Pancreas (tissue), 10 donors: ENCODE results near the gene HAND2. TPM values are rescaled to one million over a fixed set of nuclear protein-coding genes. Genes with fewer than 3 reads are reported as not detected.

ENCODE experiments used
- ATAC-seq, 4 donors: fragments of 200-7000 bp; cut with Tn5 transposase; one replicate each; pipeline versions ENCODE4 v1.8.0 to v1.9.1; 2020; ENCODE audit warnings: mild to moderate bottlenecking in 4 of 4, moderate library complexity in 4 of 4
- DNase-seq, 6 donors: peaks; one replicate each; pipeline ENCODE4 v3.0.0-alpha.2; 2020
- FAIRE-seq: peaks from 2 replicates; lab custom pipeline; 2012; peaks lifted over from hg19 to GRCh38; lab: Jason Lieb, UNC
- H3K27ac ChIP-seq, 4 donors: fragments of 200-600 bp; sonication (generic); 1 replicate in 3 of 4; 2 replicates in 1 of 4; pipeline versions ENCODE4 v1.5.0 to v1.8.0; 2020
- H3K27me3 ChIP-seq, 4 donors: fragments of 200-600 bp; one replicate each; pipeline ENCODE4 v1.8.0; 2021
- H3K36me3 ChIP-seq, 3 donors: fragments of 200-600 bp; sonication (generic) in 1 of 3; one replicate each; pipeline versions ENCODE4 v1.5.0 to v1.8.0; 2020 to 2021
- H3K4me1 ChIP-seq, 3 donors: fragments of 200-600 bp; one replicate each; pipeline ENCODE4 v1.8.0; 2021
- H3K4me3 ChIP-seq, 4 donors: fragments of 200-600 bp; sonication (generic) in 2 of 4; one replicate each; pipeline versions ENCODE4 v1.5.0 to v1.8.0; 2020 to 2021
- H3K9me3 ChIP-seq, 4 donors: fragments of 200-600 bp; one replicate each; pipeline ENCODE4 v1.8.0; 2021
- CTCF ChIP-seq, 4 donors: fragments of 200-600 bp; sonication (generic) in 3 of 4; IDR thresholded peaks; one replicate each; pipeline versions ENCODE4 v1.5.0 to v1.8.0; 2021; ENCODE audit warnings: antibody characterized with exemption in 4 of 4
- WGBS, 2 donors: extraction: QIAGEN DNeasy Blood & Tissue Kit; methylation state at CpG; one replicate each; pipeline ENCODE4 v1.1.7; 2013; 5-methylcytosine and 5-hydroxymethylcytosine counted together
- intact Hi-C, 3 donors: fragments of 100-400 bp; cut with DNase I; formaldehyde crosslinking; loops; one replicate each; pipeline versions ENCODE4 v1.11.1 to v1.14.2; 2022
- polyA plus RNA-seq, 2 donors: library from polyadenylated mRNA; stranded (reverse); fragments of 200-250 nt; gene quantifications; one replicate each; pipeline ENCODE4 v1.2.3, GENCODE V29; 2013
- total RNA-seq, 6 donors: library from RNA; stranded (reverse); fragmentation: NEBNext Ultra II Directional in 4 of 6; extraction: Animal tissue kit (Norgen Biotek cat#: 25700) in 4 of 6; gene quantifications; one replicate each; pipeline versions ENCODE4 v1.2.1 to v1.2.4, GENCODE V29; 2021 to 2023
- donor health status: healthy with polysubstance abuse.
- donor health status: DM: no; HTN: no; CAD: no; lungs with moderate emphysema.
- donor health status: DM: no; HTN: no; CAD: no.
- donor health status: control.
- donor health status: control.
- donor health status: Bipolar disorder and iron deficiency.
- donor health status: DM: yes; HTN: yes; CAD: no.
- donor health status: DM: no; HTN: no; CAD: no.
- donor health status: DM: no; HTN: no; CAD: no.
- donor health status: DM: yes; HTN: yes; CAD: no.

Gene HAND2
- total and polyA plus RNA-seq, 8 donors: 1.7 to 11.4 (median 3.5) TPM

GRCh38 chr4:173535165-173535902 lies 5.3 kb upstream of the HAND2 start:
- Histone ChIP-seq H3K4me3 (no peak overlapping the region), H3K9me3 (no peaks in the 10 kb centered on the region), H3K27ac (no peak overlapping the region), H3K27me3 (peaks cover 0 to 44% (median 9%) of the 10 kb centered on the region in 4 donors), H3K4me1 (peaks cover 0 to 10% (median 7%) of the 10 kb centered on the region in 3 donors), H3K36me3 (no peaks in the 10 kb centered on the region)
- 64 to 68% methylated on average over 9 of the region's 9 CpGs for WGBS, 2 donors
- ATAC-seq (no peak), DNase-seq (no peak), FAIRE-seq (no peak)
- TF ChIP-seq CTCF (IDR thresholded peaks at IDR 0.05): no peak
- intact Hi-C loops: no loop called here

- Histone ChIP-seq H3K27me3 (peaks cover 0 to 41% (median 11%) of the 10 kb centered on the region in 4 donors), H3K9me3 (no peaks in the 10 kb centered on the region), H3K36me3 (no peaks in the 10 kb centered on the region), H3K4me1 (peaks cover 0 to 9% (median 7%) of the 10 kb centered on the region in 3 donors), H3K4me3 (no peak overlapping the region), H3K27ac (no peak overlapping the region)
- intact Hi-C loops: no loop called here
- ATAC-seq: no peak
- no peak for DNase-seq
- 49 to 58% methylated on average over 1 of the region's 1 CpG for WGBS, 2 donors
- no peak for FAIRE-seq
- TF ChIP-seq CTCF (IDR thresholded peaks at IDR 0.05): no peak
Observed at GRCh38 chr4:173534434-173534833, 4.4 kb upstream of the HAND2 start.

GRCh38 chr4:173532725-173533511 lies 2.9 kb upstream of the HAND2 start:
- ATAC-seq: no peak
- no peak for TF ChIP-seq CTCF (IDR thresholded peaks at IDR 0.05)
- no peak for FAIRE-seq
- Histone ChIP-seq H3K36me3 (no peaks in the 10 kb centered on the region), H3K27me3 (peaks cover 0 to 34% (median 10%) of the 10 kb centered on the region in 4 donors), H3K4me3 (no peak overlapping the region), H3K9me3 (no peaks in the 10 kb centered on the region), H3K4me1 (no peaks in the 10 kb centered on the region), H3K27ac (peak overlapping the region in 1 of 4 donors; percentile 4)
- intact Hi-C loops: no loop called here
- no peak for DNase-seq
- 52 to 65% methylated on average over 4 of the region's 4 CpGs for WGBS, 2 donors

GRCh38 chr4:173531086-173531965 lies 1.3 kb upstream of the HAND2 start:
- TF ChIP-seq CTCF (IDR thresholded peaks at IDR 0.05): no peak
- Histone ChIP-seq H3K4me1 (no peaks in the 10 kb centered on the region), H3K36me3 (no peaks in the 10 kb centered on the region), H3K27ac (peak overlapping the region in 1 of 4 donors; percentile 7), H3K27me3 (peaks cover 0 to 27% (median 10%) of the 10 kb centered on the region in 4 donors), H3K9me3 (no peaks in the 10 kb centered on the region), H3K4me3 (peak overlapping the region in 3 of 4 donors; percentile 18 to 57 (median 43))
- intact Hi-C loops: no loop called here
- DNase-seq (peak in 2 of 6 donors; percentile 27 to 71), FAIRE-seq (no peak), ATAC-seq (no peak)
- WGBS, 2 donors: 38% methylated on average over 52 of the region's 52 CpGs
